Muscle layer of colon (tissue), 2 donors: ENCODE results near the gene NCBP2L.
A peak's percentile ranks its signal among the peaks of the same experiment; 100 is the strongest.

Source experiments
- H3K27ac ChIP-seq: one replicate; pipeline ENCODE4 v1.7.0; 2013; ENCODE audit warnings: low read depth, mild to moderate bottlenecking, low read length, moderate library complexity
- H3K27me3 ChIP-seq, 2 donors: one replicate each; pipeline ENCODE4 v1.7.0; 2013; ENCODE audit warnings: low read length in 2 of 2, mild to moderate bottlenecking in 2 of 2; ENCODE audit not compliant: insufficient read depth in 2 of 2, control insufficient read depth in 1 of 2
- H3K36me3 ChIP-seq: one replicate; pipeline ENCODE4 v1.7.0; 2013; ENCODE audit warnings: mild to moderate bottlenecking, low read length; ENCODE audit not compliant: insufficient read depth
- H3K4me1 ChIP-seq: one replicate; pipeline ENCODE4 v1.7.0; 2013; ENCODE audit warnings: mild to moderate bottlenecking, low read length; ENCODE audit not compliant: insufficient read depth
- H3K4me3 ChIP-seq, 2 donors: one replicate each; pipeline ENCODE4 v1.7.0; 2013; ENCODE audit warnings: low read length in 2 of 2, low read depth in 1 of 2, mild to moderate bottlenecking in 1 of 2, moderate library complexity in 1 of 2
- H3K9ac ChIP-seq: one replicate; pipeline ENCODE4 v1.7.0; 2013; ENCODE audit warnings: low read length
- H3K9me3 ChIP-seq: one replicate; pipeline ENCODE4 v1.7.0; 2013; ENCODE audit warnings: mild to moderate bottlenecking, low read length
- donor health status: abdominal sarcoma.
- donor health status: Adenocarcinoma of cecum.

Gene NCBP2L

GRCh38 chrX:107738768-107739167 is 38.8 kb upstream of the NCBP2L start:
- Histone ChIP-seq H3K4me3 (no peak overlapping the region), H3K4me1 (peaks cover 31% of the 10 kb centered on the region), H3K27ac (no peak overlapping the region), H3K36me3 (no peaks in the 10 kb centered on the region), H3K9ac (no peak overlapping the region), H3K27me3 (peaks cover 6 to 11% of the 10 kb centered on the region in 2 donors), H3K9me3 (no peaks in the 10 kb centered on the region)

GRCh38 chrX:107739541-107739940 is 38.0 kb upstream of the NCBP2L start:
- Histone ChIP-seq H3K4me3 (no peak overlapping the region), H3K9me3 (no peaks in the 10 kb centered on the region), H3K27ac (no peak overlapping the region), H3K27me3 (peaks cover 10 to 16% of the 10 kb centered on the region in 2 donors), H3K36me3 (no peaks in the 10 kb centered on the region), H3K9ac (no peak overlapping the region), H3K4me1 (peaks cover 31% of the 10 kb centered on the region)

GRCh38 chrX:107741404-107741790 is 36.1 kb upstream of the NCBP2L start:
- Histone ChIP-seq H3K27me3 (peaks cover 10 to 16% of the 10 kb centered on the region in 2 donors), H3K4me3 (peak overlapping the region in 1 of 2 donors; percentile 46), H3K9me3 (no peaks in the 10 kb centered on the region), H3K27ac (peak overlapping the region; percentile 3), H3K36me3 (no peaks in the 10 kb centered on the region), H3K9ac (no peak overlapping the region), H3K4me1 (peaks cover 31% of the 10 kb centered on the region)

GRCh38 chrX:107742700-107743191 is 34.8 kb upstream of the NCBP2L start:
- Histone ChIP-seq H3K27ac (peak overlapping the region; percentile 71), H3K36me3 (no peaks in the 10 kb centered on the region), H3K9me3 (no peaks in the 10 kb centered on the region), H3K4me1 (peaks cover 38% of the 10 kb centered on the region), H3K27me3 (peaks cover 10 to 16% of the 10 kb centered on the region in 2 donors), H3K9ac (peak overlapping the region; percentile 49), H3K4me3 (peak overlapping the region in 1 of 2 donors; percentile 46)

GRCh38 chrX:107743995-107744394 is 33.5 kb upstream of the NCBP2L start:
- Histone ChIP-seq H3K27ac (no peak overlapping the region), H3K36me3 (no peaks in the 10 kb centered on the region), H3K9me3 (no peaks in the 10 kb centered on the region), H3K27me3 (peaks cover 10 to 16% of the 10 kb centered on the region in 2 donors), H3K4me1 (peaks cover 43% of the 10 kb centered on the region), H3K4me3 (no peak overlapping the region), H3K9ac (no peak overlapping the region)

- no peak overlapping the region for H3K9ac ChIP-seq
- H3K27ac ChIP-seq: no peak overlapping the region
- H3K9me3 ChIP-seq: no peaks in the 10 kb centered on the region
- no peak overlapping the region for H3K4me3 ChIP-seq
- peaks cover 43% of the 10 kb centered on the region for H3K4me1 ChIP-seq
- H3K27me3 ChIP-seq: peaks cover 10 to 16% of the 10 kb centered on the region in 2 donors
- H3K36me3 ChIP-seq: no peaks in the 10 kb centered on the region
Measured at GRCh38 chrX:107744868-107745267, 32.7 kb upstream of the NCBP2L start.

- Histone ChIP-seq H3K4me1 (peaks cover 21% of the 10 kb centered on the region), H3K27me3 (peaks cover 10 to 16% of the 10 kb centered on the region in 2 donors), H3K27ac (no peak overlapping the region), H3K9ac (no peak overlapping the region), H3K4me3 (no peak overlapping the region), H3K9me3 (no peaks in the 10 kb centered on the region), H3K36me3 (no peaks in the 10 kb centered on the region)
Measured at GRCh38 chrX:107747596-107748161, 29.9 kb upstream of the NCBP2L start.

GRCh38 chrX:107748506-107748905 is 29.0 kb upstream of the NCBP2L start:
- no peaks in the 10 kb centered on the region for H3K9me3 ChIP-seq
- no peaks in the 10 kb centered on the region for H3K36me3 ChIP-seq
- peaks cover 13% of the 10 kb centered on the region for H3K4me1 ChIP-seq
- no peak overlapping the region for H3K27ac ChIP-seq
- peaks cover 6 to 8% of the 10 kb centered on the region in 2 donors for H3K27me3 ChIP-seq
- no peak overlapping the region for H3K9ac ChIP-seq
- no peak overlapping the region for H3K4me3 ChIP-seq

- no peak overlapping the region for H3K4me3 ChIP-seq
- no peaks in the 10 kb centered on the region for H3K36me3 ChIP-seq
- H3K27me3 ChIP-seq: no peaks in the 10 kb centered on the region
- H3K9ac ChIP-seq: no peak overlapping the region
- H3K4me1 ChIP-seq: peaks cover 12% of the 10 kb centered on the region
- no peaks in the 10 kb centered on the region for H3K9me3 ChIP-seq
- no peak overlapping the region for H3K27ac ChIP-seq
Measured at GRCh38 chrX:107750263-107750662, 27.3 kb upstream of the NCBP2L start.

- Histone ChIP-seq H3K4me3 (no peak overlapping the region), H3K9ac (no peak overlapping the region), H3K27me3 (no peaks in the 10 kb centered on the region), H3K9me3 (no peaks in the 10 kb centered on the region), H3K4me1 (peaks cover 12% of the 10 kb centered on the region), H3K27ac (no peak overlapping the region), H3K36me3 (no peaks in the 10 kb centered on the region)
Measured at GRCh38 chrX:107750861-107751445, 26.6 kb upstream of the NCBP2L start.

GRCh38 chrX:107752043-107752442 is 25.5 kb upstream of the NCBP2L start:
- Histone ChIP-seq H3K27me3 (no peaks in the 10 kb centered on the region), H3K4me3 (no peak overlapping the region), H3K27ac (no peak overlapping the region), H3K4me1 (peaks cover 12% of the 10 kb centered on the region), H3K36me3 (no peaks in the 10 kb centered on the region), H3K9ac (no peak overlapping the region), H3K9me3 (no peaks in the 10 kb centered on the region)

- H3K36me3 ChIP-seq: no peaks in the 10 kb centered on the region
- no peak overlapping the region for H3K4me3 ChIP-seq
- no peaks in the 10 kb centered on the region for H3K27me3 ChIP-seq
- H3K9ac ChIP-seq: no peak overlapping the region
- H3K9me3 ChIP-seq: no peaks in the 10 kb centered on the region
- H3K4me1 ChIP-seq: peaks cover 6% of the 10 kb centered on the region
- no peak overlapping the region for H3K27ac ChIP-seq
Measured at GRCh38 chrX:107752714-107753113, 24.8 kb upstream of the NCBP2L start.
